Stimulated activated CD8-positive, alpha-beta memory T cell treated with anti-CD3 and anti-CD28 coated beads, Interleukin-7, amount 100 ng/mL, for 48 hours (primary cell): ENCODE data around the gene ECHDC1.
A peak's percentile ranks its signal among the peaks of the same experiment; 100 is the strongest.
"Not testable (repeated sequence)": the region's sequence is repeated elsewhere in the genome, so short reads cannot be mapped to it uniquely, and the experiment has no call there.

Experiments
- DNase-seq, 2 donors: peaks; one replicate each; pipeline ENCODE4 v3.0.0-alpha.2; 2020; ENCODE audit warnings: low read depth in 1 of 2; ENCODE audit errors: extremely low read depth in 1 of 2

ECHDC1 gene

DNA sequence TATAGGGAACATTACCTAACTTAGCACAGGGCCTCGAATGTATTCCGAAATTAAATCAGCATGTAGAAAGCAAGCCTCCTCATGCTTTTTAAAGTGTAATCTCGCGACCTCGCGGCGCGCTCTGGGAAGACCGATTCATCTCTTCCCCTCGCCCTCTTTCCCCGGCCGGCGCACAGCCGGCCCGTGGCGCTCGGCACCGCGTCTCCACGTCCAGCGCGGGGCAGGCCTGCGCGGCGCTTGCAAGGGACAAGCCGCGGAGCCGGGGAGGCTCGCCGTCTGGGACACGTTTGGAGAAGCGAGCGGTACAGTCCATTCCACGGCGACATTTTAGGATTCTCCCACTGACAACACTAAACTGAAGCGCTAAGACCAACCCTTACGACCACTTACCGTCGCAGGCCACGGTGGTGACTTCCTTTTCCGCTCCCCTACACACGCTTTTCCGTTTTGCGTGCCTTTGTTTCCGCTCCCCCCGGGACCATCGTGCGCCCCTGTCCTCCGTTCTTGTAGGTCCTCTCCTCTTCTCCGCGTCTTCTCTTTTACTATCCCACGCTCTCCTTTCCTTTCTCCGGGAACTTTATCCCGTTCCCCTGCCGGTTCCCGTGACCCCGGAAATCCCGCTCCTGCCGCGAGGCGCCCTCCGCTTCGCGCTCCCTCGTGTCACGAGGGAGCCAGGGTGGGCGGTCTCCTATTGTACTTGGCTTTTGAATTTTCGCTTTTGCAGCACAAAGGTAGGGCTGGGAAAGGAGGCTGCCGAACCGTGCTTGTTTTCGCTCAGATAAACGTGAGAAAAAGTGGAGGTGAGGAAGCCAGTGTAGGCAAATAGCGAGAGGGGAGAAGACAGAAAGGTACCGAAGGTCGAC, at the start of gene ECHDC1:
Gene ECHDC1, minus strand, starts transcription at position 664 of the 863 bp plus-strand sequence. CDS start 12,581 bp downstream, outside the sequence.
- DNase-seq = peak; percentile 51 to 61

DNA sequence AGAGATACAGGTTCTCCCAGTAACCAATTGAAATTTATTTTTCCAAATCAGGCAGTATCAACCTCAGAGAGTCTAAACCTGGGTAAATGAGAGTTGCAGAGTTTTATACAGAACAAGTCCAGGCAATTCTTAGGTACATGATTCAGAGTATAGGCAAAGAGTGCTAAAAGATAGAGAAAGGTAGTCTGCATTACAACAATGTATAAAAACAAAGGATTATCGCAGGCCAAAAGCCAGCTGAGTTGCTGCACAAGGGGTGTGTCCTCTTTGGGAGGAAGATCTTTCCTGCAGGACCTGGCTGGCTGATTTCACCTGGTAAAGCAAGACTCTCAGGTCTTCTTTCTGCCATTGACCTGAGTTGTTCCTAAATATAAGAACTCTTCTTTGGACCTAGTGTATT, 48.9 kb upstream of the ECHDC1 start:
- DNase-seq = no peak

GRCh38 chr6:127391094-127391953, 47.9 kb upstream of the ECHDC1 start:
- no peak for DNase-seq

DNA sequence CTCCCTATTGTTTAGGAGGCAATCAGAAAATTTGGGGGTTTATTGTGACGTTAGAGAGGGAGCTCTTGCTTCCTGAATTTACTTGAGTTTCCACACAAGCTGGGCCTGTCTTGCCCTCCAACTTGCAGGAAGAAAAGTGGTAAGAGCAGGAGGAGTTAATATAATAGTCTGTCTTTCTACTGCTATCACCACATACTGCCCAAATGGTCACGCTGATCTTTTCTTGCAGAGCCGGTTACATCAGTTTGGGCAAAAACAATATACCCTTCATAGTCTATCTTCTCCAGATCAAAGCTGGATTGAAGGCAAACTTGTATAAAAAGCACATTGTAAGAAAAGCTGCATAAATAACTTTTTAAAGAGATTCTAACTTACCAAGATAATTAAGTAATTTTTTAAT, 46.3 kb upstream of the ECHDC1 start:
- DNase-seq = no peak

DNA sequence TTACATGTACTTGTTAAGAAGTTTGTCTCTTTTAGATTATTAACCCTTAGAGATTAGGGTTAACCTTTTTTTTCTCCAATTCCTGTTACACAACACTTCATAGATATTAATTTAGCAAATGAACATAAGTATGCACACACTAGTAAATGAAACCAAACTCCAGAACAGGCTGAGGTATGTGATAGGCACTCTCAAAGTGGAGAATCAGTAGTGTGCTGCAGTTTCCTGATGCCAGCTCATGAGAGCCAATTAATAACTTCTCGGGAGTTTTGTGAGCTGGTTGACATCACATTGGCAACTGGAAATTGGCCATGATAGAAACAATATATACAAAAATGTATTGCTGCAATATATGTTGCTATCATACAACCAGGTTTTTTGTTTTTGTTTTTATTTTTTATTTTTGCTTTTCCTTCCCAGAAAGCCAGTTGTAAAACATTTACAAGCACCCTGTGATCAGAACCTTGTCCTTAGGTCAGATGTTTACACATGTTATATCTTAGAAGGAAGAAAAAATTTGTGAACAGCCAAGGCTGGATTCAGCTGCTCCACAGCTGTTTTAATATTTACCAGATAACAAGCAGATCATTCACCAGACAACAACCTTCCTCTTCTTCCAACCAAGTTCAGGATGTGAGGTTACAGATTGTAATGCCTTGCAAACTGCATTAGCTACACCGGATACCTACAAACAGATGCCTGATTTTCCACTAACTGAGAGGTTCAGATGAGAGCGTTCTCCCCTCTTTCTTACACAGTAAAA, 42.4 kb upstream of the ECHDC1 start:
- DNase-seq = no peak

DNA sequence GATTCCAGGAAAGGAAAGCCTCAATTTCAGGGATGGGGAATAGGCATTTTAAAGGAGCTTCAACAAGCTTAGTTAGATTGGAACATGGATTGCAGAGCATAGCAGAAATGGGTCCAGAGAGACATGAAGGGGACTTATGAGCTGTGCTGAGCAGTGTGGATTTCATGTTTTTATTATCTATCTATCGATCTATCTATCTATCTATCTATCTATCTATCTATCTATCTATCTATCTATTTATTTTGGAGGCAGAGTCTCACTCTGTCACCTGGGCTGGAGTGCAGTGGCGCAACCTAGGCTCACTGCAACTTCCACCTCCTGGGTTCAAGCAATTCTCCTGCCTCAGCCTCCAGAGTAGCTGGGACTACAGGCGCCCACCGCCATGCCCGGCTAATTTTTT, 41.4 kb upstream of the ECHDC1 start:
- DNase-seq = not testable (repeated sequence)

DNA sequence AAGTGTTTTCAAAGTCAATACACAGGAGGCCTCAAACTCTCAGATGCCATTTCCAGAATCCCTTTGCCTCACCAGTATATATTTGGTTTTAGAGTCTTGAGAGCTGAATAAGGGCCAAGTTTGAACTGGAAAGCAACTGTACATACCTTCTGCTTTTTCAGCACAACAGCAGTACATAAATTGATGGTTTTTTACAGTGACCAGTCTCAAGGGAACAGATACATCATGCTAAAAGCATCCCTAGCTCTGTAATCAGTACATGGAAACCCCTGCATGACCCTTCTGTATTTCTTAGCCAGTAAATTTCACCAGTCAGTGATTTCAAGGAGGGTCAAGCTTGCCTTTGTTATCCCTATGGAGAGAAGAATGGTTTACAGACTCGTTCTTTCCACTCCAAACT, 40.6 kb upstream of the ECHDC1 start:
- no peak for DNase-seq

DNA sequence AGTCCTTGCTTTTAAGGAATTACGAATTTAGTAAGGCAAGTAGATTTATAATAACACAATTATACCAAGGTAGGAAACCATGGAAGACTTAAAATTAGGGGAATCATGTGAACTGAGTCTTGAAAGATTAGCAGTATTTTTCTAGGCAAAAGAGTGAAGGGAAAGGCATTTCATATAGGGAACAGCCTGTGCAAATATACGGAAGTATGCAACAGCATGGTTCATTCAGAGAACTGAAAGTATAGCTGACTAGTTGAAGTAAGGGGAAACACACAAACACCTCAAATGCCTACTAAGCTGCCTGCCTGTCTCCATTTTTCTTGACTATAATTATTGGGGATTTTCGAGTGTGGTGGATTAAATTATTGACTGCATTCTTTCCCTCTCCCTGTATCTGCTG, 39.0 kb upstream of the ECHDC1 start:
- no peak for DNase-seq

DNA sequence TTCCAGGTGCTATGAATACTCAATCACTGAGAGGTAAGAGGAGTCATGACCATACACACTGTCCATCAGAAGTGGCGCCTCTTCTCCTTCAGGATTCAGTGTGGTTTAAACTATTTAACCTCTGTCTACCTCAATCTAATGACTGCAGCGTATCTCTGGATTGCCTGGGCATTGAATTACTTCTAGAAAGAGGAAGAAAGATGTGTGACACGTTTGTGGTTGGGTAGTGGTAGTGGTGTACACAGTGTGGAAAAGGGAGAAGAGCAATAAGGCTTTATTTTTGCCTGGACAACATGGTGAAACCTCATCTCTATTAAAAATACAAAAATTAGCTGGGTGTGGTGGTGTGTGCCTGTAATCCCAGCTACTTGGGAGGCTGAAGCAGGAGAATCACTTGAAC, 38.0 kb upstream of the ECHDC1 start:
- no peak for DNase-seq

DNA sequence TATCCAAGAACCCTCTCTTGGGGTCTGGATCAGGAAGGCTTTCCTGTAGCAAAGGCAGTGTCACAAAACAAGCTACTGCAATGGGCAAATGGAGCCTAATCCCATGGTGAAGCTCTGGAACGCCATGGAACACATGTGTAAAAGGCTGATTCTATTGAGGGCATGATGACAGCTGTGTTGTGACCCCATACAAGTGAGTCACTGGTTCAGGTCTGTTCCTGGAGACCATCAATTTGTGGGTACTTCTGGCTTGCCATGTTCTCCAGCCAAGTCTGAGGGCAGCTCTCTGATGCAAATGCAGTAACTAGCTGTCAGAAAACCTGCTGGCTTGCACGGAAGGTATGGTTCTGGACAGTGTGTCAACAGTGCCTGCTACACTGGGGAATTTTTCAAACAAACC, 33.3 kb upstream of the ECHDC1 start:
- DNase-seq = no peak

- no peak for DNase-seq
These were observed 23.6 kb upstream of the ECHDC1 start for GRCh38 chr6:127367023-127367375.

- no peak for DNase-seq
These were observed 23.0 kb upstream of the ECHDC1 start for GRCh38 chr6:127366282-127367022.

DNA sequence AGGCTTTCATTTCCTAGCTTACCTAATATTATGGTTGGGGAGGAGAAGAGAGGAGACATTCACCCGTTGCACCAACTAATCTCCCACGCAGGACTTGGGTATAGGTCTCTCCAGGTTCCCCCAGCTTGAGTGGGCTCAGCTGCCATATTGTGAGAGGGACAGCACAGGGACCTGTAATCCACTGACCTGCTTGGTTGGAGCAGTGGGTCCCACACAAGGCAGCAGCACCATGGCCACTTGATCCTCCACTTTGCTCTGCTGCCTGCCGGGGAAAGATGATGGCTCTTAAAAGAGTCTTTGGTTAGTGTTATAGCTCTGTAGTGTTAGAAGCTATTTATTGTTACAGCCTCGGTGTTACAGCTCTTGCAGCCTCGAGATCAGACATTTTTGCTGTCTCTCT, 22.5 kb upstream of the ECHDC1 start:
- DNase-seq = no peak

GRCh38 chr6:127352524-127352923, 9.1 kb upstream of the ECHDC1 start:
- DNase-seq = no peak

DNA sequence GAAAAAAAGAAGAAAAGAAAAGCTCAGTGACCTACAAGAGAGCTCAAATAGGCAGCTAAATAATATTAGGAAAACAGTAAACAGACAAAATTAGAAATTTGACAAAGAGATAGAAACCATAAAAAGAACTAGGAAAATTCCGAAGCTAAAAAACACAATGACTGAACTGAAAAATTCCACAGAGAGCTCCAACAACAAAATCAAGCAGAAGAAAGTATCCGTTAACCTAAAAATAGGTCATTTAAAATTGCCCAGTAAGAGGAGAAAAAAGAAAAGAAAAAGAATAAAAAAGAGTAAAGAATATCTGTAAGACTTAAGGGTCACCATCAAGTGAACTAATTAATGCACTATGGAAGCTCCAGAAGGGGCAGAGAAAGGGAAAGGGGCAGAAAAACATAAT, 6.6 kb upstream of the ECHDC1 start:
- no peak for DNase-seq

DNA sequence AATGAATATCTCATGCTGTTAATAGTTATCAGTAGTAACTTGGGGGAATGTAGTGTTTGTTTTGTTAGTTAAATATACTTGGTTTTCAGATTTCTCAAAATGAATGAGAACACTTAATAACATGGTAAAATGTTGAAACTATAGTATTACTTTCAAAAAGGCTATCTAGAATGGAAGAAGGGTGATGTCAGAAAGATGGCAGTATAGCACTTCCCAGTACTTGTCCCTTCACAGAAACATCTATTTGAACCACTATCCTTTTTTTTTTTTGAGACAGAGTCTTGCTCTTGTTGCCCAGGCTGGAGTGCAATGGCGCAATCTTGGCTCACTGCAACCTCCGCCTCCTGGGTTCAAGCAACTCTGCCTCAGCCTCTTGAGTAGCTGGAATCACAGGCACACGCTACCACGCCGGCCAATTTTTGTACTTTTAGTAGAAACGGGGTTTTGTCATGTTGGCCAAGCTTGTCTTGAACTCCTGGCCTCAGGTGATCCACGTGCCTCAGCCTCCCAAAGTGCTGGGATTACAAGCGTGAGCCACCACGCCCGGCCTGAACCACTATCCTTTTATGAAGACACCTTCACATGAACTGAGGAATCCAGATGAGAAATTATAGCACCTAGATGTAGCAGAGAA, 4.7 kb upstream of the ECHDC1 start:
- no peak for DNase-seq

- no peak for DNase-seq
These were observed 3.8 kb upstream of the ECHDC1 start for GRCh38 chr6:127347178-127347577.

- DNase-seq = no peak
These were observed 2.1 kb upstream of the ECHDC1 start for GRCh38 chr6:127345521-127345920.

- no peak for DNase-seq
These were observed 625 bp upstream of the ECHDC1 start for GRCh38 chr6:127343809-127344659.
